Gastrocnemius medialis (tissue), 4 donors: ENCODE results near the gene KCTD16. TPM values are rescaled to one million over a fixed set of nuclear protein-coding genes. Genes with fewer than 3 reads are reported as not detected.

Experiments
- ATAC-seq, 2 donors: fragments of 150-250 bp; one replicate each; pipeline ENCODE4 v1.9.1; 2016
- DNase-seq, 2 donors: peaks; one replicate each; pipeline ENCODE4 v3.0.0-alpha.2; 2019
- H3K27ac ChIP-seq, 4 donors: fragments of 200-600 bp; sonication (generic); 1 replicate in 1 of 4; 2 replicates in 3 of 4; pipeline ENCODE4 v1.5.1; 2016 to 2018; ENCODE audit warnings: mild to moderate bottlenecking in 2 of 4, moderate library complexity in 1 of 4
- H3K27me3 ChIP-seq, 3 donors: fragments of 200-600 bp; sonication (generic) in 2 of 3; 1 replicate in 1 of 3; 2 replicates in 2 of 3; pipeline versions ENCODE4 v1.5.1 to v1.6.0; 2016 to 2019; ENCODE audit warnings: mild to moderate bottlenecking in 1 of 3, moderate library complexity in 1 of 3
- H3K36me3 ChIP-seq, 2 donors: fragments of 200-600 bp; sonication (generic) in 1 of 2; one replicate each; pipeline ENCODE4 v1.5.1; 2017 to 2018
- H3K4me1 ChIP-seq, 2 donors: fragments of 200-600 bp; sonication (generic) in 1 of 2; one replicate each; pipeline ENCODE4 v1.5.1; 2016 to 2017; ENCODE audit warnings: mild to moderate bottlenecking in 2 of 2
- H3K4me3 ChIP-seq, 4 donors: fragments of 200-600 bp; sonication (generic) in 3 of 4; 1 replicate in 1 of 4; 2 replicates in 3 of 4; pipeline ENCODE4 v1.5.1; 2016 to 2019; ENCODE audit warnings: mild to moderate bottlenecking in 2 of 4
- H3K9me3 ChIP-seq, 3 donors: fragments of 200-600 bp; sonication (generic) in 2 of 3; 1 replicate in 1 of 3; 2 replicates in 2 of 3; pipeline ENCODE4 v1.5.1; 2016 to 2019
- CTCF ChIP-seq, 5 experiments: fragments of 450-650 bp in 3 of 5; fragments of 200-600 bp in 2 of 5; sonication (generic) in 2 of 5; IDR thresholded peaks in 4 of 5; conservative IDR thresholded peaks in 1 of 5; 1 replicate in 4 of 5; 2 replicates in 1 of 5; pipeline ENCODE4 v1.5.1; 2016 to 2019; ENCODE audit warnings: antibody characterized with exemption in 5 of 5, mild to moderate bottlenecking in 3 of 5, moderate library complexity in 3 of 5
- POLR2A ChIP-seq, 2 donors: fragments of 450-650 bp; IDR thresholded peaks; one replicate each; pipeline ENCODE4 v1.6.1; 2017; ENCODE audit warnings: antibody characterized with exemption in 2 of 2, mild to moderate bottlenecking in 2 of 2, moderate library complexity in 2 of 2
- in situ Hi-C, 4 donors: fragments of 200-750 bp; cut with MboI; loops; one replicate each; pipeline versions ENCODE4 v1.15.0 to v1.8.0; 2017; ENCODE audit warnings: low sequenced_read_pairs in 4 of 4
- intact Hi-C: fragments of 100-400 bp; cut with DNase I; formaldehyde crosslinking; loops from one replicate; pipeline ENCODE4 v1.15.1; 2023; ENCODE audit warnings: low total_unique reads
- total RNA-seq, 4 donors: library from RNA; depleted of rRNA; stranded (reverse); fragments of >200 nt; gene quantifications; one replicate each; pipeline versions ENCODE4 v1.1.0 to v1.2.3, GENCODE V29; 2016

KCTD16 gene
- total RNA-seq, 4 donors from 2014 or later = 0.02 TPM; not detected in 3

- no peak overlapping the region for H3K4me3 ChIP-seq
- intact Hi-C loops (no loop called here), in situ Hi-C loops (loop anchor here in 1 of 4 donors (25.0 kb wide), 1 partner anchor 304 kb away; no protein-coding TSS in a partner anchor)
- no peaks in the 10 kb centered on the region for H3K27me3 ChIP-seq
- no peaks in the 10 kb centered on the region for H3K9me3 ChIP-seq
- no peak overlapping the region for H3K27ac ChIP-seq
- ATAC-seq = no peak
- no peak for DNase-seq
- H3K4me1 ChIP-seq = peaks cover 20 to 27% of the 10 kb centered on the region in 2 donors
- TF ChIP-seq CTCF (IDR thresholded peaks at IDR 0.05 in 4 of 5, conservative IDR thresholded peaks at IDR 0.05 in 1 of 5) (no peak), POLR2A (IDR thresholded peaks at IDR 0.05) (no peak)
- no peaks in the 10 kb centered on the region for H3K36me3 ChIP-seq
These were observed 29.1 kb upstream of the KCTD16 start for GRCh38 chr5:144141585-144141984.

- in situ Hi-C loops (loop anchor here in 1 of 4 donors (25.0 kb wide), 1 partner anchor 305 kb away; no protein-coding TSS in a partner anchor), intact Hi-C loops (no loop called here)
- Histone ChIP-seq H3K27me3 (no peaks in the 10 kb centered on the region), H3K27ac (no peak overlapping the region), H3K4me3 (no peak overlapping the region), H3K4me1 (peaks cover 20 to 30% of the 10 kb centered on the region in 2 donors), H3K36me3 (no peaks in the 10 kb centered on the region), H3K9me3 (no peaks in the 10 kb centered on the region)
- ATAC-seq (peak in 1 of 2 donors; percentile 47), DNase-seq (no peak)
- TF ChIP-seq POLR2A (IDR thresholded peaks at IDR 0.05) = no peak
- peak in 4 of 5 experiments; percentile 17 to 55 (median 42) for TF ChIP-seq CTCF (IDR thresholded peaks at IDR 0.05 in 4 of 5, conservative IDR thresholded peaks at IDR 0.05 in 1 of 5)
These were observed 28.4 kb upstream of the KCTD16 start for GRCh38 chr5:144142139-144142823.

GRCh38 chr5:144142824-144143162, 27.9 kb upstream of the KCTD16 start:
- H3K4me3 ChIP-seq = no peak overlapping the region
- no peaks in the 10 kb centered on the region for H3K27me3 ChIP-seq
- H3K4me1 ChIP-seq = peaks cover 20 to 30% of the 10 kb centered on the region in 2 donors
- TF ChIP-seq CTCF (IDR thresholded peaks at IDR 0.05 in 4 of 5, conservative IDR thresholded peaks at IDR 0.05 in 1 of 5) (no peak), POLR2A (IDR thresholded peaks at IDR 0.05) (no peak)
- DNase-seq = no peak
- no peak overlapping the region for H3K27ac ChIP-seq
- ATAC-seq = no peak
- no peaks in the 10 kb centered on the region for H3K36me3 ChIP-seq
- H3K9me3 ChIP-seq = no peaks in the 10 kb centered on the region
- in situ Hi-C loops = loop anchor here in 1 of 4 donors (25.0 kb wide), 1 partner anchor 305 kb away; no protein-coding TSS in a partner anchor
- intact Hi-C loops = no loop called here

- intact Hi-C loops = no loop called here
- in situ Hi-C loops = loop anchor here in 1 of 4 donors (25.0 kb wide), 1 partner anchor 306 kb away; no protein-coding TSS in a partner anchor
- H3K9me3 ChIP-seq = no peaks in the 10 kb centered on the region
- ATAC-seq = no peak
- no peak overlapping the region for H3K27ac ChIP-seq
- DNase-seq = no peak
- peaks cover 20 to 30% of the 10 kb centered on the region in 2 donors for H3K4me1 ChIP-seq
- no peak overlapping the region for H3K4me3 ChIP-seq
- no peaks in the 10 kb centered on the region for H3K27me3 ChIP-seq
- TF ChIP-seq CTCF (IDR thresholded peaks at IDR 0.05 in 4 of 5, conservative IDR thresholded peaks at IDR 0.05 in 1 of 5) = no peak
- no peak for TF ChIP-seq POLR2A (IDR thresholded peaks at IDR 0.05)
- no peaks in the 10 kb centered on the region for H3K36me3 ChIP-seq
These were observed 27.0 kb upstream of the KCTD16 start for GRCh38 chr5:144143625-144144024.
